GM12874 (cell line): ENCODE results near the gene CZIB.

ENCODE experiments used
- TF ChIP-seq, protein P1 (sequence below): IDR thresholded peaks from 2 replicates; pipeline ENCODE4 v1.5.1; 2011; ENCODE audit warnings: low read depth, mild to moderate bottlenecking, control low read depth, low read length, moderate library complexity; ENCODE audit not compliant: insufficient read depth

Gene CZIB

DNA sequence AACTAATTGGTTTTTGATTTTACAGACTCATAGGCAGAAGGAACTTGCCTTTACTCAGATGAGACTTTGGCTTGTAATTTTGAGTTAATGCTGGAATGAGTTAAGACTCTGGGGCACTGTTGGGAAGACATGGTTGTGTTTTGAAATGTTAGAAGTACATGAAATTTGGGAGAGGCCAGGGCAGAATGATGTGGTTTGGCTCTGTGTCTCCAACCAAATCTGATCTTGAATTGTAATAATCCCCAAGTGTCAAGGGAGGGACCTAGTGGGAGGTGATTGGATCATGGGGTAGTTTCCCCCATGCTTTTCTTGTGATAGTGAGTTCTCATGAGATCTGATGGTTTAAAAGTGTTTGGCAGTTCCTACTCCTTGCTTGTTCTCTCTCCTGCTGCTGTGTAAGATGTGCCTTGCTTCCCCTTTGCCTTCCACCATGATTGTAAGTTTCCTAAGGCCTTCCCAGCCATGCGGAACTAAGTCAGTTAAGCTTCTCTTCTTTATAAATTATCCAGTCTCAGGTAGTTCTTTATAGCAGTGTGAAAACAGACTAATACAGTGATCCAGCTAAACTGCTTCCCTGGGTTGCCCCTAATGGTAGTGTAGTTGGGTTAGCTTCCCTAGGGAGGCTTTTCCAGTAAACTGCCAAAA, 13.6 kb downstream of the CZIB start:
- TF ChIP-seq, protein P1, sequence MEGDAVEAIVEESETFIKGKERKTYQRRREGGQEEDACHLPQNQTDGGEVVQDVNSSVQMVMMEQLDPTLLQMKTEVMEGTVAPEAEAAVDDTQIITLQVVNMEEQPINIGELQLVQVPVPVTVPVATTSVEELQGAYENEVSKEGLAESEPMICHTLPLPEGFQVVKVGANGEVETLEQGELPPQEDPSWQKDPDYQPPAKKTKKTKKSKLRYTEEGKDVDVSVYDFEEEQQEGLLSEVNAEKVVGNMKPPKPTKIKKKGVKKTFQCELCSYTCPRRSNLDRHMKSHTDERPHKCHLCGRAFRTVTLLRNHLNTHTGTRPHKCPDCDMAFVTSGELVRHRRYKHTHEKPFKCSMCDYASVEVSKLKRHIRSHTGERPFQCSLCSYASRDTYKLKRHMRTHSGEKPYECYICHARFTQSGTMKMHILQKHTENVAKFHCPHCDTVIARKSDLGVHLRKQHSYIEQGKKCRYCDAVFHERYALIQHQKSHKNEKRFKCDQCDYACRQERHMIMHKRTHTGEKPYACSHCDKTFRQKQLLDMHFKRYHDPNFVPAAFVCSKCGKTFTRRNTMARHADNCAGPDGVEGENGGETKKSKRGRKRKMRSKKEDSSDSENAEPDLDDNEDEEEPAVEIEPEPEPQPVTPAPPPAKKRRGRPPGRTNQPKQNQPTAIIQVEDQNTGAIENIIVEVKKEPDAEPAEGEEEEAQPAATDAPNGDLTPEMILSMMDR: no peak

DNA sequence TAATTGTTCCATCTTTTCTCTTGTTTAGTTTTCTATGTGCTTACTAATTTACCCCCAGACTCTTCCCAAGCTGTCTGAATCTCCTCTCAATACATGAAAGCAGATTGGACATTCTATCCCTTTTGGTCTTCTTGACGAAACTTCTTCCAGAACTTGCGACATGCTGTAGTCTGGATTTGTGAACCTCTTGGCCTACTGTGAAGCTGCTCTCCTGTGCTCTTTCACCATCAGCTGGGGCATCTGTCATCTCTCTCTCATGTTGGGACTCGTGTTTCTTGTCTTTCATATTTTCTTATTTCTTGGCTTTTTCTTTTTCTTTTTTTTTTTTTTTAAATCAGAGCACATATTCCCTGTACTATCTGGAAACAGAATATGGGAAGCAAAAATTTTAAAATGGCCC, 17.0 kb downstream of the CZIB start:
- TF ChIP-seq, protein P1: no peak

DNA sequence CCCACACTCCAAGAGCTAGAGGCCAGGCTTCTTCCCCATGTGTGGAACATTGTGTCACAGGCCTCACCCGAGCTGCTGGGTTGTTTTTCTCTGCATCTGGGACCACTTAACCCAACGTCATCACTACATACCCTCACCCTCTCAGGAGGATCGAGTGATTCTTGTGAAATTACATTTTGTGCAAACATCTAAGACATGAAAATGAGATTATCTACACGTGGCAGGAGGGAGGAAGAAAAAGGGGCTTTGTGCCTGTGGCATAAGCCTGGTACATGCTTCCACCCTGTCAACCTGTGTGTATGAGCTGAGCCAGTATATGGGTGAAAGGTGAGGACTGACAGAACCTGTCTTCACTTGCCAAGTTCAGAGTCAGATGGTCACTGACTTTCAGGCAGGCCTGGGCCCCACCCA, 22.2 kb downstream of the CZIB start:
- TF ChIP-seq, protein P1: no peak

DNA sequence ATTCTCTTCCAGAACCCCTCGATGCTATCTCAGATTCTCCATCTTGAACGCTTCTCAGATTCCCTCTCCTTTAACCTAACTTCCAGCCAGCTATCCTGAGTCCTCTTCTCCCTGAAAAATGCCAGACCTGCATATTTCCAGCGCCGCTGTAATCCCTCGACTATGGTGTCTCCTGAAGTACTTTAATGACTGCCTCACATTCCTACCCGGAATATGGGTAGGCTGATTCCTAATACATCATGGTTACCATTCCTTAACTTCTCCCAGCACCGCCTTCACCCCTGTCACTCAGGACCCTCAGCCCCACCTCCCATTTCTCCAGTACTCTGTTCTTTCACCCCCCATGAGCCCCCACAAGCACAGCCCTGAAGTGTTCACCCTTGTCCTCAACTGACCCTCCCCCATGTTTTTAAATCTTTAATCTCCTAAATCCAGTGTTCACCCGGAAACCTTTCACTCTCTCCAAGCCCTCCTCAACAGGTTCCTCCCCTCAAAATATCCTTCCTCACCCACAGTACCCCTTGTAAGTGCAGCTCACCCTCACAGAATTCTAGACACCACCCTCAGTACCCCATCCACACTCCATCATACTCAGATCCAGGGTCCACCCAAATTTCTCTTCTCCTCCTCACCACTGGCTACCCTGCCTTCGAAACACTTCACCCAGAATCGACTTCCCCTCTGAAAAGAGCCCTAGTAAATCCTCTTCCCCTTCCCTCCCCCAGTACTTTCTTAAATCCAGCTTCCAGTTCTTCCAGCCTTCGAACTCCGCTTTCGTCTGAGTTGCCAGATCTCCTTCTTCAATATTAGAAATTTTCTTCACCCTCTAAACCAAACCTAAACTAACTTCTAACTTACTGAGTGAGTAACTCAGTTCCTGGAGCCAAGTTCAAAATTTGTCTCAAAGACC, 22.9 kb downstream of the CZIB start:
- TF ChIP-seq, protein P1: no peak

DNA sequence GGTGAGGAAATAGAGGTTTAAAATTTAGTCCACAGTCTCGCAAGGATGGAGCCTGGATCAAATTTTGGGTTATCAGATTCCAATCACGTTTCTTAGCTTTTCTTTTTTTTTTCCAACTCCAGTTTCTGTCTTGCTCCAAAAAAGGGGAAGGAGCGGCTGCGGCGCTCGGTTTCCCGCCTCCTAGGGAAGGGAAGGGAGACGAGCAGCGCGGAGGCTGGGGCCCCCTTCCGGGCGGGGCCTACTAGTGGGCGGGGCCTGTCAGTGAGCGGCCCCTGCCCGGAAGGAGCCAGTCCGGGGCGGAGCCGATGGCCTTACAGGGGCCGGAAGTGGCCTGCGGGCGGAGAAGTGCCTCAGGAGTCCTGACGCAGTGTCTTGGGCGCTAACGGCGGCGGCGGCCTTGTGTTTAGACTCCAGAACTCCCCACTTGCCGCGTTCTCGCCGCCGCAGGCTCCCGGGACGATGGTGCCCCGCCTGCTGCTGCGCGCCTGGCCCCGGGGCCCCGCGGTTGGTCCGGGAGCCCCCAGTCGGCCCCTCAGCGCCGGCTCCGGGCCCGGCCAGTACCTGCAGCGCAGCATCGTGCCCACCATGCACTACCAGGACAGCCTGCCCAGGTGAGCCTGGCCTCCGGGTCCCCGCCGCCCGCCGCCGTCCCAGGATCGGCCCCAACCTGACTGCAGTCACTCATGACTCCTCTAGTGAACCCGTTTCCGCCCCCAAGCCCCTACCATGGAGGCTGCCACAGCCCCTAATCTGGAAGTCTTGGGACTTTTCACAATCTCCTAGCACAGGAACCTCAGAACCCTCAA, 23.7 kb downstream of the CZIB start, which contains the start of gene CPT2:
CPT2 (plus strand) TSS at position 340 of the 806 bp plus-strand sequence; CDS start at position 460, 120 bp downstream.
- TF ChIP-seq, protein P1: no peak

DNA sequence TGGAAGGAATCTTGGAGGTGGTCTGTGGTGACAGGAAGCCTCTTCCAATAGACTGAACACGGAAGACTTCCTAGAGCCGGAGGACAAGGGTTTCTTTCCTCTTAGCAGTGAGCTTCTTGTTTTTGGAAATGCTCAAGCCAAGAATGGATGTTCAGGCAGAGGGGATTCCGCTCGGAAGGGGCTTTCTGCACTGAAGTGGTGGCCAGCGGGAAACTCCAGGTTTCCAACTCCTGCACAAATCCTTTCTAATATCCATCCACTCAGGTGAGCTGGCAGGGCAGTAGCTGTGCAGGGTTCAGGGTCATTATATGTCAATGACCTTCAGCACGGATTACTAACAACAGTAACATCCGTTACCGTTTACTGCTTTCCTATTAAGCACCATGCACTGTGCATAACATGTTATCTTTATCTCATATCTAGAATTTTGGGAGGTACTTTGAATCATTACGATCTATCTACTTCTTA, 24.4 kb downstream of the CZIB start:
- TF ChIP-seq, protein P1: no peak
